Myocyte (in vitro differentiated cells): ENCODE measurements around the gene FAM107B. TPM values are rescaled to one million over a fixed set of nuclear protein-coding genes. Genes with fewer than 3 reads are reported as not detected.

Experiments used
- DNase-seq: peaks from one replicate; pipeline ENCODE4 v3.0.0-alpha.2; 2012; ENCODE audit warnings: low read depth
- total RNA-seq: library from RNA; depleted of rRNA; stranded (reverse); fragments of >200 nt; gene quantifications from 2 replicates; pipeline ENCODE4 v1.2.3, GENCODE V29; 2014

Gene FAM107B
- total RNA-seq, 1 donor from 2014 or later = 11.8 TPM

DNA sequence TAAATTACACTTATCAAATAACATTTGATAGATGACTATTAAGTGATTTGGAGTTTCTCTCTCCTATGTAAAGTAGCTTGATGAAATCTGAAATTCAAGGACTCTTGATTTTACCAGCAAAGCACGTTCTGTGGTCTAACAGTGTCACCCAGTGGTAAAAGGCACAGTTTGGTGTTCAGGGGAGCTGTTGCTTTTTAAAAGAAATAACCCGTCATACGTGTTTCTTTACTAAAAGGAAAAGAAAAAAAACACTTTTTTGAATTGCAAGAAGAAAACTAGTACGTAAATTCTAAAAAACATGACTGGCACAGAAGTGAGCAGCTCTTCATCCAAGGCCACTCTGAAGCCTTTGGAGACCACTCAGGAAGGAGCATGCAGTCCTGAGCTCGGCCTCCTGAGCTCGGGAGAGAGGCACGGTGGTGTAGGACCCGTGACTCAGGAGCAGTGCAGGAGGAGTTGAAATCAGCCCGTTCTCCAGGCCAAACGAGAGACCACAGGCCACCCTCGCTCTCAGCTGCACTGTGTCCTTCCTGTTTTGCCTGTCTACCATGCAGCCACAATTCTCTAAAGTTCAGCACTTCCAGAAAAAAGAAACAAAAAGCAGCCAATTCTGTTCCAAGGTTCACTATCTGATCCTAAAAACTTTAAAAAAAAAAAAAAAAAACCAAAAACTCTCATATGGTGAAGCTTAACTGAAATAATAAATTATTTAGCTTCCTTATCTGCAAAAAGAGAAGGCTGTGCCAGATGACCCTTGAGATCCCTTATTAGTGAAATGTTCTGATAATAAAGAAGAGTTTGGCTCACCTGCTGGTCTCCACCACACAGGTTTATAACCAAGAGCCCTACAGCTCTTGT is 231.4 kb downstream of the FAM107B start:
- DNase-seq = no peak

DNA sequence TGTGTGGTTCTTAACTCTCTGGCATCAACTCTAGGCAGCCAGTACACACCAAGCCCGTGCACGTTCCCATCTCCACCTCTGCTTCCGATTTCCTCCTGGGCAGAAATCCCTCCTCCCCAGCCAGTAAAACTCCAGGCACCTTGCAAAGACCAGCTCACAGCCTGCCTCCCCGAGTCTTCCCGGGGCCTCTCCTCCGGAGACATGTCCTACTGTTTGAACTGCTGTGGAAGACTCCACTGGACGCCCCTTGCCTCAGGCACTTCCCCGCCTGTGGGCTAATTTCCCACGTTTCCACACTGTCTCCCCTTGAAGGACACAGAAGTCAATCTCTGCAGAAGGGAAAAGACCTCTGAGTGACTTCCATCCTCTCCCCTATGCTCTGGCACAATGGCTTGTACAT is 233.3 kb downstream of the FAM107B start:
- DNase-seq = no peak

DNA sequence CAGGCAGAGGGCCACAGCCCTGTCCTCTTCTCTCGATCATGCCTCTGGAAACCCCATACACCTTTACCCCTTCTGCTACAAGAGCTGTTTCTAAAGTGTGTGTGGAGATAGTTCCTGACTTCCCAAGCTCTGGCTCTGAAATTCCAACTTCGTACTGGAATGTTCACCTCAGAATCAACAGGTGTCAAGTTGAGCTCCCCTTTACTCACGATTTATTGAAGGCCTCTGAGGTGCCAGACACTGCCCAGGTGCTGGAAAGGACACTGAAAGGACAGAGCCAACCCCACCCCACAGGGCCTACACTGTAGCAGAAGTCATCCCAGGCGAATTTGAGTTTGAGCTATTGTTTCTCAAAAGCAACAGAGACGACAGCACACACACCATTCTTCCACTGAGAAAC is 234.1 kb downstream of the FAM107B start:
- DNase-seq = no peak

DNA sequence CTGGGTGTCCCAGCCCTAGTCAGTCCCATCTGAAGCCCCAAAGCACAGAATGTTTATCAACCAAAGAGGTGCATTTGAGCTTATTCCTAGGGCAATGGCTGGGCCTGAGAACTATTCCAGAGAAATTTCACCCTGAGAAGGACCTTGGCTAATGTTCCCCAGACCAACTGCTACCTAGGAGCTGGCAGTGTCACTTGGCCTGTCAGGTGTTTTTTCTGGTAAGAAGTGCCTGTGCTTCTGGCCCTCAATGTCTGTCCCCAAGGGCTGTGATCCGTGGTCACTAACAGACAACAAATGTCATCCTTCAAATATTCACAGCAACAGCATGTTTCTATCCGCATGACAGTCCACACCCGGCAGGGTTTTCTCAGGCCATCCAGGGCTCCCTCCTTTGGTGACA is 234.6 kb downstream of the FAM107B start:
- no peak for DNase-seq

DNA sequence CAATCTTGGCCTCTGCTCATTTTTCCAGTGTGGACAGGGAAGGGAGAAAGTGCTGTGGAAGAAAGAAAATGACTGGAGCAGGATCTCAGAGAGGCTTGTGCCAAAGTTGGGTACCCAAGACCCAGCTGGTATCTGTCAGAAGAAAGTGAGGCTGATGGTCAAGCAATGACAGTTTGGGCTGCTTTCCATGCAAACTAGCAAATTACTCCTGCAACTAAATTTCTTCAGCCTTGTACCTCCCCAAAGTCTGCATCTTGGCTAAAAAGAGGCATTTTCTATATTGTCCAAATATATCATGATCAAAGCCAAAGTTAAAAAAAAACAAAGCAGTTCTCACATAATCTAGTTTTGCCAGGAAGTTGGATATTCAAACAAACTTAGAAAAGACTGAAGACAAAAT is 235.5 kb downstream of the FAM107B start:
- DNase-seq = no peak

GRCh38 chr10:14536241-14537213 is 238.2 kb downstream of the FAM107B start:
- peak; percentile 72 for DNase-seq

GRCh38 chr10:14535457-14536130 is 239.1 kb downstream of the FAM107B start:
- no peak for DNase-seq

- peak; percentile 33 for DNase-seq
Observed at GRCh38 chr10:14534152-14534551, 240.5 kb downstream of the FAM107B start.

DNA sequence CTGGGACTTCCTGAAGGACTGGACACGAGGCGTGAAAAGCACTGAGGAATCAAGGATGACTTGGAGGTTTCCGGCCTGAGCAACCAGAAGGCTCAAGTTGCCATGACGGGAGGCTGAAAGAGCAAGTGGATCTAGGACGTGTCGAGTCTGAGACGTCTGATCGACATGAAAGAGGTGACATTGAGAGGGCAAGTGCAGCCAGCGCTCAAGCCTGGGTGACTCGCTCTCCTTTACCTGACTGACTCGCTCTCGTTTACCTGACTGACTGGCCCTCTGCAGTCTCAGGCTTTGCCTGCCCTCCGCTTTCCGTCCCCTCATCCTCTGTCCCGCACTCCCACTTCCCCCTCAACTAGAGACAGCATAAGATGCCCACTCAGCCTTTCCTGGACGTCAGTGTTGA is 241.4 kb downstream of the FAM107B start:
- DNase-seq = no peak

- no peak for DNase-seq
Observed at GRCh38 chr10:14532473-14533251, 242.0 kb downstream of the FAM107B start.

- DNase-seq = no peak
Observed at GRCh38 chr10:14531974-14532373, 242.7 kb downstream of the FAM107B start.

DNA sequence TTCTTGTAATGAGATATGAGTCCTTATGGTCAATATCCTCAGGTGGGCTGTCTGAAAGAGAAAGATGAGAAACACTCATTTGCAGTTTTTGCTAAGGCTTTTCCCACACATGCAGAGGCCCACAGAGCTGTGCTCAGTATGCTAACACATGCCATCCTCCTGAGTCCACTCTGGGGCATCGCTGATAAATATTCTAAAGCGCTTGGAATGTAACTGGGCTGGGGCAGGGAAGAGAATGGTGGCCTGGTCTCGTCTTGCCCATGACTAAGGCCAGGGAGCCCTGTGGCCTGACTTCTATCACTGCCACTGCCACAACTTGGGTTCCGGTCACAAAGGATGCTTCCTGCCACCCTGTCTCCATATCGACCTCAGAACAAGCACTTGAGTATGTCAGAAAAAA is 244.2 kb downstream of the FAM107B start:
- peak; percentile 6 for DNase-seq

- DNase-seq = no peak
Observed at GRCh38 chr10:14529351-14529750, 245.3 kb downstream of the FAM107B start.

DNA sequence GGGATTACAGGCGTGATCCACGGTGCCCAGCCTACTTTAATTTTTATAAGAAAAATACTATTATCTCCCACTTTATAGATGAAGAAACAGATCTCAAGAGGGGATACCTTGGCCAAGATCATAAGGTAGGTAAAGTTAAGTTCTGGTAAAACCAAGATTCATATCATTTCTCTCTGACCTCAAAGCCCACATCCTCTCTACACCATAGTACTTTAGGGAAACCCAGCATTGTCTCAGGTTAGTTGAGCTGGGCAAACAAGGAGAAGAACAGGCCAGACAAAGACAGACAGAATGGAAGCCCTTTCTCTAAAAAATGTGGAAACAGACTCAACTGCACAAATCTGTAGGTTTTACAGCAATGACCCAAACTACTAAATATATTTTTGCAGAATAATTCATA is 246.2 kb downstream of the FAM107B start:
- DNase-seq = no peak

- no peak for DNase-seq
Observed at GRCh38 chr10:14527915-14528314, 246.8 kb downstream of the FAM107B start.

GRCh38 chr10:14527134-14527844 is 247.4 kb downstream of the FAM107B start:
- DNase-seq = no peak

- no peak for DNase-seq
Observed at GRCh38 chr10:14526326-14526725, 248.4 kb downstream of the FAM107B start.

GRCh38 chr10:14524691-14525324 is 249.9 kb downstream of the FAM107B start:
- no peak for DNase-seq

DNA sequence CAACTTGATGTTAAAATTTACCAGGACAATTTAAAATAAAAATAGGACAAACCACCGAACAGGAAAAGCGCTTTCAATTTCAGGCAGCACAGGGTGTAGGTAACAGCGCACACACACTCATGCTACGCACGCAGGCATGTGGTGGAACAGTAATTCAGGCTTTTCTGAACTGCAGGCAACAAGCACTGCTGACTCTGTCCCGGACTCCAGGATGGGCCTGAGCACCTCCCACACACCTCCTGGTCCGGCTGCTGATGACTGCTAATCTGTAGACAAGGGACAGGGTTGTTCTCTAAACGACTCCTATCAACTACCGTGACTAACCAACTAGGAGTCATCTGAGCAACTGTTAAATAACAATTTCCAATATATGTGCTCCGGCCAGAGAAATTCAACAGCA is 251.4 kb downstream of the FAM107B start:
- no peak for DNase-seq

DNA sequence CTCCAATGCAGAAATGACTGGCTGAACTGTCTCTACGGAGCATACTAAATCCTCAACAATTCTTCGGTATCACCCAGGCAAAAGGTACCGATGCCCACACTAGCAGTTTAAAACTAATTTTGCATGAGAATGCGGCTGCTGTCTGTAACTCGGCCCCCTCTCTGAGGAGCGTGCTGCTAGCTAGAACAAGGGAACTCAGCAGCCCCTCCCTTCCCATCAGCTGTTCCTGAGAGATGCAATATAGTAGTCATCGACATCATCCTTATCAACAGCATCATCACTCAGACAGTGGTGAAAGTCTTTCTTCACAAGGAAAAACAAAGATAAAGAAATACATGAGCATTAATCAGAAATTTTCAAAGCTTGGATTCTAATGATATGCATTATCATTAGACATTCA is 254.9 kb downstream of the FAM107B start:
- no peak for DNase-seq
